Measurements from ENCODE around the gene CDH13. TPM values are rescaled to one million over a fixed set of nuclear protein-coding genes. Genes with fewer than 3 reads are reported as not detected.
A peak's percentile ranks its signal among the peaks of the same experiment; 100 is the strongest.

Gene CDH13
- total RNA-seq, 1 donor from 2014 or later: 14.3 TPM

DNA sequence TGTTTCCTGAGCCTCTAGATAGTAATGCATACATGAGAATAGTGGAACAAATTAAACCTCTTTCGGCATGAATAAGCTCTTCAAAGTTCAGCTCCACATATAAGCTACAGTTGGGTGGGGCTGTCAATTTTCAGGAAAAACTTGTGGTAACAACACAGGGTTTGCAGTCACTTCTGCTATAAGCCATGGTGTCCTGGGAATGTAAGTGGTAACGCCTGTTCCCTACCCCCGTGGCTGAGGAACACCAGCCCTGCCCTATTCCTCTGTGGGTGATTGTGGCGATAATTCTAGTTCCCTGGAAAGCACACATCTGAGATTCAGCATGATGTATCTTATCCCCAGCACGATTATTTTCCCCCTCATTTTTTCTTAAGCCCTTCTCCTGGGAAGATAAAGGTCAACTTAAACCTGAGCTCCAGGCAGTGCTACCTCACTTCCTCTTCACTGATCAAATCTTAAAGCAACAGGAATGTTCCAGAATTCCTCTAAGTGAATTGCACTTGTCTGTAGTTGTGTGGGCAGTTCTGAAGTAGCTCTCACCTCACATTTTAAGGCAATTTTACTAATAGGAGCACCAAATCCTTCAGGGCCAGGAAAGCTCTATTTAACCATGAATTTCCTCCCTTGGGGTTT, 680.3 kb downstream of the CDH13 start:
- Histone ChIP-seq H3K4me1 (no peaks in the 10 kb centered on the region), H3K27me3 (ENCODE audit: low read depth) (peaks cover 4% of the 10 kb centered on the region), H3K4me3 (no peak overlapping the region), H3K27ac (no peak overlapping the region), H3K36me3 (no peaks in the 10 kb centered on the region), H3K9me3 (no peaks in the 10 kb centered on the region)
- TF ChIP-seq, protein P1, sequence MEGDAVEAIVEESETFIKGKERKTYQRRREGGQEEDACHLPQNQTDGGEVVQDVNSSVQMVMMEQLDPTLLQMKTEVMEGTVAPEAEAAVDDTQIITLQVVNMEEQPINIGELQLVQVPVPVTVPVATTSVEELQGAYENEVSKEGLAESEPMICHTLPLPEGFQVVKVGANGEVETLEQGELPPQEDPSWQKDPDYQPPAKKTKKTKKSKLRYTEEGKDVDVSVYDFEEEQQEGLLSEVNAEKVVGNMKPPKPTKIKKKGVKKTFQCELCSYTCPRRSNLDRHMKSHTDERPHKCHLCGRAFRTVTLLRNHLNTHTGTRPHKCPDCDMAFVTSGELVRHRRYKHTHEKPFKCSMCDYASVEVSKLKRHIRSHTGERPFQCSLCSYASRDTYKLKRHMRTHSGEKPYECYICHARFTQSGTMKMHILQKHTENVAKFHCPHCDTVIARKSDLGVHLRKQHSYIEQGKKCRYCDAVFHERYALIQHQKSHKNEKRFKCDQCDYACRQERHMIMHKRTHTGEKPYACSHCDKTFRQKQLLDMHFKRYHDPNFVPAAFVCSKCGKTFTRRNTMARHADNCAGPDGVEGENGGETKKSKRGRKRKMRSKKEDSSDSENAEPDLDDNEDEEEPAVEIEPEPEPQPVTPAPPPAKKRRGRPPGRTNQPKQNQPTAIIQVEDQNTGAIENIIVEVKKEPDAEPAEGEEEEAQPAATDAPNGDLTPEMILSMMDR (IDR thresholded peaks at IDR 0.05): no peak
- peak in 1 of 2 donors; percentile 42 for ATAC-seq
- no peak for DNase-seq
- intact Hi-C loops (cut with DNase I): no loop called here

DNA sequence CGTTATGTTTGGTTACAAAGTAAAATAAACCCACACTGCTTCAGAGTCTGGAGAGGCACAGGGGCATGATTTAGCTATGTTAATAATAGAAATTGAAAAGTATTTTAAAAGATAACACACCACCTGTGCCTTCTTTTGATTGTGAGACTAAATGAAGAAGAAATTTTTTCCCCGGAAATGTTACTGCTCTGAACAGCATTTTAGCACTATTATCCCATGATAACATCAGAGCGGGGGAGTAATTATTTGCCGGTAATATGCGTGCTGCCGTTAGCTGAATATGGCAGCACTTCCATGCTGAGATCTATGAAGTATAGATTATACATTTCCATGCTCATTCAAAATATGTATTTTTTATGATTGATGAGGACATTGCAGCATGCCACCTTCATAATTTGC, 680.8 kb downstream of the CDH13 start:
- TF ChIP-seq, protein P1 (IDR thresholded peaks at IDR 0.05): no peak
- H3K4me1 ChIP-seq: no peaks in the 10 kb centered on the region
- ATAC-seq (no peak), DNase-seq (no peak)
- no peak overlapping the region for H3K27ac ChIP-seq
- no peaks in the 10 kb centered on the region for H3K9me3 ChIP-seq
- intact Hi-C loops (cut with DNase I): no loop called here
- H3K36me3 ChIP-seq: no peaks in the 10 kb centered on the region
- peaks cover 4% of the 10 kb centered on the region for H3K27me3 ChIP-seq (ENCODE audit: low read depth)
- H3K4me3 ChIP-seq: no peak overlapping the region

DNA sequence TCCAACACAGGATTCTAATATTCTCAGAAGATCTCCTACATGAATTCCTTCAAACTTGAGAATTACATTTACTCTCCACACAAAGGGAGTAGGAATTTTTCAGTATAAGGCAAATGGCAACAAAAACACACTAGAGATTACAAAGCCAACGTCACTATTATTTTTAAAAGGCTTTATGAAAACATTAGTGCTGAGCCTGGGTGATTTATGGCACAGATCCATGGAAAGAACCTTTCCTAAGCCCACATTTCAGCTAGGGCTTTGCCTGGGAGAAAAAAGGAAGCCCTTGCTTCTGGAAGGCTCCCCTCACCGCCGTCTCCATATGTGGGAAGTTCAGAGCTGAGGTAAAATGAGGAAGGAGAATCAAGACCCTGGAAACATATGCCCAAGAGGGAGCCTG, 681.6 kb downstream of the CDH13 start:
- DNase-seq (no peak), ATAC-seq (no peak)
- no peaks in the 10 kb centered on the region for H3K4me1 ChIP-seq
- H3K27me3 ChIP-seq (ENCODE audit: low read depth): peaks cover 4% of the 10 kb centered on the region
- TF ChIP-seq, protein P1 (IDR thresholded peaks at IDR 0.05): no peak
- intact Hi-C loops (cut with DNase I): no loop called here
- no peaks in the 10 kb centered on the region for H3K36me3 ChIP-seq
- H3K4me3 ChIP-seq: no peak overlapping the region
- H3K9me3 ChIP-seq: no peaks in the 10 kb centered on the region
- H3K27ac ChIP-seq: no peak overlapping the region

DNA sequence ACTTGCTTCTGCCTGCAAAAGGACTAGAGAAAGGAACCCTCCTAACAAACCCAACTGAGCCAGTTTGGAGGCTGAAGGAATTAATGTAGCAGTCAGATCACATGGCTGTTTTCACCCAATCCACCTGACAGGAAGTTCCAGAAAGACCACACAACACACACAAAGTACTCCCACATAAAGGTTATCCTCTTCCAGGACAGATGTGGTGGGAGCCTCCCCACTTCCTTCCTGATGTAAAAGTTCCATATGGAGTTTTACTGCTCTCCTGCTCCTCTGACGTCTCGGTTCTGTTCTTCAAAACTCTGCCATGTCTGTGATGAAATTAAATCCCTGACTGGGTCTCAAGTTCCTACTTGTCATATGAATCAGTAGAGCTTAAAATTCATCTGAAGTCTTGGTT, 684.0 kb downstream of the CDH13 start:
- Histone ChIP-seq H3K4me3 (no peak overlapping the region), H3K27me3 (ENCODE audit: low read depth) (no peaks in the 10 kb centered on the region), H3K27ac (no peak overlapping the region), H3K36me3 (no peaks in the 10 kb centered on the region), H3K9me3 (no peaks in the 10 kb centered on the region), H3K4me1 (no peaks in the 10 kb centered on the region)
- intact Hi-C loops (cut with DNase I): no loop called here
- DNase-seq (no peak), ATAC-seq (no peak)
- TF ChIP-seq, protein P1 (IDR thresholded peaks at IDR 0.05): no peak

DNA sequence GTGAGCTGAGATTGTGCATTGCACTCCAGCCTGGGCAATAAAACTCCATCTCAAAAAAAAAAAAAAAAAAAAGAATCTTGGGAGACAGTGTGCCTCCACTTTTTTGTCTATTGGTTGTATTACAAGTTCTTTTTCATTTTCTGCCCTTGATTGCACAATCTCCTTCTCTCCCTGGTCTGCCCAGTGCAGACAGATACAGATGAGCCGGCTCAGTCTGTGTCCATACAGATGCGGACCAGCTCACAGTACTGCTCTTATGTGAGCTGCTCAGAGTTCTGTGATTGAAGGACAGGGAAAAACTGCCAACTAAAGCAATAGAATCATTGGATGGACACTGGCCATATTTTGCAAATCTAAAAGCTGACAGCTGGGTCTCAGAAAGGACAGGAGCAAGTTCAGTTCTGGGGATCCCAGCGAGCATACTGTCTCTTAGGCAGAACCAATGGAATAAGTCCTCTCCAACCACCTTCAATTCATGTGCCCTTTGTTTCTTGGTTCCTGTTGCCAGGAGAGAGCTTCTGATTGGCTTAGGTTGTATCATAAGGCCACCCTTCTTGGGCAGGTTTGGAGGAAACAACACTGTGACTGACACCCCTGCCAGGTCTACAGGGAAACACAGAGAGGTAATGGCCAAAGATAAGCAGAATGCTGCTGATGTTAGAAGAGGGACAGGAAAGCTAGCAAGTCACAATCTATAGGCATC, 685.4 kb downstream of the CDH13 start:
- no peak overlapping the region for H3K27ac ChIP-seq
- intact Hi-C loops (cut with DNase I): no loop called here
- TF ChIP-seq, protein P1 (IDR thresholded peaks at IDR 0.05): no peak
- H3K36me3 ChIP-seq: no peaks in the 10 kb centered on the region
- ATAC-seq (no peak), DNase-seq (no peak)
- H3K4me1 ChIP-seq: no peaks in the 10 kb centered on the region
- H3K9me3 ChIP-seq: no peaks in the 10 kb centered on the region
- no peak overlapping the region for H3K4me3 ChIP-seq
- H3K27me3 ChIP-seq (ENCODE audit: low read depth): no peaks in the 10 kb centered on the region
